Astrocyte (in vitro differentiated cells and primary cell): Measurements from ENCODE around the gene ELAVL2. TPM values are rescaled to one million over a fixed set of nuclear protein-coding genes. Genes with fewer than 3 reads are reported as not detected.
"Not testable (repeated sequence)": the region's sequence is repeated elsewhere in the genome, so short reads cannot be mapped to it uniquely, and the experiment has no call there.

Experiments
- DNase-seq: peaks from one replicate; pipeline ENCODE4 v3.0.0-alpha.2; 2010; ENCODE audit warnings: low read depth
- FAIRE-seq: peaks from 2 replicates; lab custom pipeline; 2011; peaks lifted over from hg19 to GRCh38; lab: Jason Lieb, UNC
- H2AFZ ChIP-seq: 2 replicates; pipeline ENCODE4 v1.6.0; 2012; ENCODE audit warnings: low read depth, low read length, inconsistent platforms
- H3K27ac ChIP-seq: 2 replicates; pipeline ENCODE4 v1.5.1; 2011; ENCODE audit warnings: low read depth, low read length, inconsistent platforms
- H3K27me3 ChIP-seq: 2 replicates; pipeline ENCODE4 v1.6.0; 2011; ENCODE audit warnings: low read length, inconsistent platforms; ENCODE audit not compliant: insufficient read depth
- H3K36me3 ChIP-seq: 2 replicates; pipeline ENCODE4 v1.5.1; 2011; ENCODE audit warnings: low read length, inconsistent platforms; ENCODE audit not compliant: insufficient read depth
- H3K4me1 ChIP-seq: 2 replicates; pipeline ENCODE4 v1.5.1; 2011; ENCODE audit warnings: low read length, inconsistent platforms; ENCODE audit not compliant: insufficient read depth
- H3K4me2 ChIP-seq: 2 replicates; pipeline ENCODE4 v1.6.0; 2012; ENCODE audit warnings: low read length, inconsistent platforms
- H3K4me3 ChIP-seq: 2 replicates; pipeline ENCODE4 v1.5.1; 2011; ENCODE audit warnings: low read depth, mild to moderate bottlenecking, low read length, inconsistent platforms; ENCODE audit not compliant: insufficient read depth
- H3K79me2 ChIP-seq: 2 replicates; pipeline ENCODE4 v1.6.0; 2012; ENCODE audit warnings: mild to moderate bottlenecking, low read length, inconsistent platforms; ENCODE audit not compliant: insufficient read depth
- H3K9ac ChIP-seq: 2 replicates; pipeline ENCODE4 v1.6.0; 2012; ENCODE audit warnings: mild to moderate bottlenecking, low read length, inconsistent platforms
- H3K9me3 ChIP-seq: 2 replicates; pipeline ENCODE4 v1.5.1; 2012; ENCODE audit warnings: low read depth, mild to moderate bottlenecking, low read length, inconsistent platforms; ENCODE audit not compliant: insufficient read depth
- H4K20me1 ChIP-seq: 2 replicates; pipeline ENCODE4 v1.6.0; 2012; ENCODE audit warnings: low read length, inconsistent platforms; ENCODE audit not compliant: insufficient read depth
- H3K27ac Mint-ChIP-seq: one replicate; pipeline ENCODE4 v1.8.0; 2021; ENCODE audit warnings: mild to moderate bottlenecking, mixed read lengths; ENCODE audit not compliant: unreplicated experiment
- H3K27me3 Mint-ChIP-seq: one replicate; pipeline ENCODE4 v1.8.0; 2021; ENCODE audit warnings: low read depth, mixed read lengths; ENCODE audit not compliant: unreplicated experiment
- H3K36me3 Mint-ChIP-seq: one replicate; pipeline ENCODE4 v1.8.0; 2021; ENCODE audit warnings: low read depth, mixed read lengths; ENCODE audit not compliant: unreplicated experiment
- H3K4me1 Mint-ChIP-seq: one replicate; pipeline ENCODE4 v1.8.0; 2021; ENCODE audit warnings: low read depth, mixed read lengths; ENCODE audit not compliant: unreplicated experiment
- H3K4me3 Mint-ChIP-seq: one replicate; pipeline ENCODE4 v1.8.0; 2021; ENCODE audit warnings: mild to moderate bottlenecking, moderate library complexity, mixed read lengths; ENCODE audit not compliant: unreplicated experiment
- H3K9me3 Mint-ChIP-seq: one replicate; pipeline ENCODE4 v1.8.0; 2021; ENCODE audit warnings: mild to moderate bottlenecking, mixed read lengths; ENCODE audit not compliant: unreplicated experiment
- CTCF ChIP-seq: IDR thresholded peaks from 2 replicates; pipeline ENCODE4 v1.5.1; 2011; ENCODE audit warnings: low read depth, mild to moderate bottlenecking, inconsistent platforms, low read length, moderate library complexity; ENCODE audit not compliant: insufficient read depth
- EZH2 ChIP-seq: IDR thresholded peaks from 2 replicates; pipeline ENCODE4 v1.6.1; 2012; ENCODE audit warnings: mild to moderate bottlenecking, low read length, inconsistent platforms; ENCODE audit not compliant: insufficient read depth
- total RNA-seq: library from RNA; stranded (reverse); gene quantifications from 2 replicates; pipeline ENCODE4 v1.2.1, GENCODE V29; 2021

The ELAVL2 gene
- total RNA-seq, 1 donor from 2014 or later = 22.2 TPM

DNA sequence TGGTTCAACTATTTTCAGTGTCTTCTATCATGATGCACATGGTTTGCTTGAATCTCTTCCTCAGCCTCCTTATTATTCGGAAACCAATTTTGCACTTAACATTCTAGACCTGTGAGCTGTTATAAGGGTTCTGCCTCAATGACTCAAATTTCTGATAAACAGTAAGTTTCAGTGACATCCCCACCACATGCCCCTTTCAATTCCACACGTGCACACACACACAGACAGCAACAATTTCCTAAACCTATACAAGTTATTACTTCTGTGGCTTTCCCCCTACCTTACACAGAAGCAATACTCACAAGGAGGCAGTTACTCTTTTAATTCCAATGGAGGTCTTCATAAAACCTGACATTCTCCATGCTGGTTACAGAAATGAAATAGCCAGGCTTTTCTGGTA lies 102.4 kb downstream of the ELAVL2 start:
- Histone ChIP-seq H3K79me2 (no peaks in the 10 kb centered on the region), H3K36me3 (no peaks in the 10 kb centered on the region)

DNA sequence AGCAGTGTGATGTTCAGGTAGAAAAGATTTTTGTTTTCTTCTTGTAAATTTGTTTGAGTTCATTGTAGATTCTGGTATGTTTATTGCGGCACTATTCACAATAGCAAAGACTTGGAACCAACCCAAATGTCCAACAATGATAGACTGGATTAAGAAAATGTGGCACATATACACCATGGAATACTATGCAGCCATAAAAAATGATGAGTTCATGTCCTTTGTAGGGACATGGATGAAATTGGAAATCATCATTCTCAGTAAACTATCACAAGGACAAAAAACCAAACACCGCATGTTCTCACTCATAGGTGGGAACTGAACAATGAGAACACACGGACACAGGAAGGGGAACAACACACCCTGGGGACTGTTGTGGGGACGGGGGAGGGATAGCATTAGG lies 103.0 kb downstream of the ELAVL2 start:
- H3K27me3 Mint-ChIP-seq, H3K9ac ChIP-seq, H3K79me2 ChIP-seq, H3K9me3 Mint-ChIP-seq, H4K20me1 ChIP-seq, DNase-seq, FAIRE-seq, H3K4me3 ChIP-seq, H3K9me3 ChIP-seq, H3K27ac ChIP-seq, H2AFZ ChIP-seq, H3K4me2 ChIP-seq, H3K27me3 ChIP-seq, H3K36me3 Mint-ChIP-seq, H3K27ac Mint-ChIP-seq, H3K4me3 Mint-ChIP-seq, H3K36me3 ChIP-seq, H3K4me1 ChIP-seq, H3K4me1 Mint-ChIP-seq: not testable (repeated sequence)

More for the DNA sequence above, 102.4 kb downstream of the ELAVL2 start:
- Mint-ChIP-seq H3K27me3 (no peaks in the 10 kb centered on the region), H3K27ac (no peak overlapping the region), H3K4me3 (no peak overlapping the region), H3K9me3 (peaks cover 3% of the 10 kb centered on the region), H3K36me3 (peaks cover 7% of the 10 kb centered on the region), H3K4me1 (peaks cover 6% of the 10 kb centered on the region)
- no peak for DNase-seq
- FAIRE-seq = no peak
- no peak overlapping the region for H3K9ac ChIP-seq
- H3K4me2 ChIP-seq = no peak overlapping the region
- H3K27ac ChIP-seq = no peak overlapping the region
- TF ChIP-seq CTCF (no peak), EZH2 (no peak)
- no peak overlapping the region for H3K4me3 ChIP-seq
- H3K9me3 ChIP-seq = no peaks in the 10 kb centered on the region
- no peaks in the 10 kb centered on the region for H3K27me3 ChIP-seq
- no peaks in the 10 kb centered on the region for H3K4me1 ChIP-seq
- H4K20me1 ChIP-seq = no peaks in the 10 kb centered on the region
- H2AFZ ChIP-seq = no peak overlapping the region

DNA sequence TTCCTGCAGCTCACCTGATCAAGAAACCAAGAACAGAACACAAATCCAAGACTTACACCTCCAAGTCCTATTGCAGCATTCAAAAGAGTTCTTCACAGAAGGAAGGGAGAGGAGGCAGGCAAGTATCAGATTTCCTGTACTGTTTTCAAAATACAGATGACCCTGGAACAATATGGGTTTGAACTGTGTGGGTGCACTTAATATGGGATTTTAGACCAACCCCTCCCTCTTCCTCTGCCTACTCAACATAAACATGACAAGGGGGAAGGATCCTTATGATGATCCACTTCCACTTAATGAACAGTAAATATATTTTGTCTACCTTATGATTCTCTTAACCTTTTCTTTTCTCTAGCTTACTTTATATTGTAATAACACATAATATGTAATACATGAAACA lies 104.6 kb downstream of the ELAVL2 start:
- Histone ChIP-seq H2AFZ (no peak overlapping the region), H3K4me1 (no peaks in the 10 kb centered on the region), H3K4me3 (no peak overlapping the region), H4K20me1 (no peaks in the 10 kb centered on the region), H3K9me3 (no peaks in the 10 kb centered on the region), H3K9ac (no peak overlapping the region), H3K79me2 (no peaks in the 10 kb centered on the region), H3K36me3 (no peaks in the 10 kb centered on the region), H3K4me2 (no peak overlapping the region), H3K27ac (no peak overlapping the region), H3K27me3 (no peaks in the 10 kb centered on the region)
- Mint-ChIP-seq H3K27ac (no peak overlapping the region), H3K4me1 (peaks cover 2% of the 10 kb centered on the region), H3K36me3 (peaks cover 7% of the 10 kb centered on the region), H3K27me3 (no peaks in the 10 kb centered on the region), H3K4me3 (no peak overlapping the region), H3K9me3 (peaks cover 3% of the 10 kb centered on the region)
- no peak for DNase-seq
- no peak for FAIRE-seq
- TF ChIP-seq CTCF = no peak
- no peak for TF ChIP-seq EZH2
